ENCODE results near the gene MRPL52.

- peak; percentile 78 for TF ChIP-seq PAX5 (IDR thresholded peaks at IDR 0.05; ENCODE audit: insufficient read depth, low read length, severe bottlenecking)
- no peak for TF ChIP-seq TAF1 (IDR thresholded peaks at IDR 0.05; ENCODE audit: low read depth, low read length)
- TF ChIP-seq POLR2A (IDR thresholded peaks at IDR 0.05; ENCODE audit: low read depth, low read length), result peak; percentile 58
Measured at GRCh38 chr14:22871224-22872032, 41.7 kb downstream of the MRPL52 start, which contains the start of gene LRP10.
